ENCODE data around the gene SRC.

SRC gene

DNA sequence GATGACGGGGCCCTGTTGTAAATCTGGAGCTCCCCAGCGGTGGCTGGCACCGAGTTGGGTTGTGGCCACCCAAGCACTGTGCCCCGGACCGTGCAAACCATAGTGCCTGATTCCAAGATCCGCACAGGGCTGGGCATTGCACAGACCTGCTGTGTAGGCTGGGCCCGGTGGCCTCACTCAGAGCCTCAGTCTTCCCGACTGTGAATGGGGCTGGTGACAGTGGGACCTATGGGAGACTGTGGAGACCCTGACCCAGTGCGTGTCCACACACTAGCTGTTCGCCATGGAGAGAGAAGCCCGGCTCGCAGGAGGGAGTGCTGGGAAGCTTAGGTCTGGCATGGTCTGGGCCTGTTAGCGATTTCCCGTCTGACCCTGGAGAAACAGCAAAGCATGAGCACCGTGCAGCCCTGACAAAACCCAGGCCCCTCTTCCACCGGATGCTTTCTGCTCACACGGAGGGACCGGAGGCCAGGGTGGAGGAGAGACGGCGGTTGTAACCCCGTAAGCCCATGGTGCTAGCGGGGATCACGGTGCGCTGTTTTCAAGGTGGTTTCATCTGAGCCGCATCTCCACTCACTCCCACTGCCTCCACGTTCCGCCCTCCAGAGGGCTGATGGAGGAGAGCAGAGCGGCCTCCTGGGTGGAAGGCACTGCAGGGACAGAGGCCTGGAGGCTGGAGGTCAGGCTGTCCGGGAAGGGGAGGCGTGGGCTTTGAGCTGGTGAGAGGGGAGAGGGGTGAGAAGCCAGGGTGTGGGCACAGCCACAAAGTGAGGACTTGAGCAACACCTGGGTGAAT lies 52.2 kb downstream of the SRC start:
- no peak for DNase-seq

DNA sequence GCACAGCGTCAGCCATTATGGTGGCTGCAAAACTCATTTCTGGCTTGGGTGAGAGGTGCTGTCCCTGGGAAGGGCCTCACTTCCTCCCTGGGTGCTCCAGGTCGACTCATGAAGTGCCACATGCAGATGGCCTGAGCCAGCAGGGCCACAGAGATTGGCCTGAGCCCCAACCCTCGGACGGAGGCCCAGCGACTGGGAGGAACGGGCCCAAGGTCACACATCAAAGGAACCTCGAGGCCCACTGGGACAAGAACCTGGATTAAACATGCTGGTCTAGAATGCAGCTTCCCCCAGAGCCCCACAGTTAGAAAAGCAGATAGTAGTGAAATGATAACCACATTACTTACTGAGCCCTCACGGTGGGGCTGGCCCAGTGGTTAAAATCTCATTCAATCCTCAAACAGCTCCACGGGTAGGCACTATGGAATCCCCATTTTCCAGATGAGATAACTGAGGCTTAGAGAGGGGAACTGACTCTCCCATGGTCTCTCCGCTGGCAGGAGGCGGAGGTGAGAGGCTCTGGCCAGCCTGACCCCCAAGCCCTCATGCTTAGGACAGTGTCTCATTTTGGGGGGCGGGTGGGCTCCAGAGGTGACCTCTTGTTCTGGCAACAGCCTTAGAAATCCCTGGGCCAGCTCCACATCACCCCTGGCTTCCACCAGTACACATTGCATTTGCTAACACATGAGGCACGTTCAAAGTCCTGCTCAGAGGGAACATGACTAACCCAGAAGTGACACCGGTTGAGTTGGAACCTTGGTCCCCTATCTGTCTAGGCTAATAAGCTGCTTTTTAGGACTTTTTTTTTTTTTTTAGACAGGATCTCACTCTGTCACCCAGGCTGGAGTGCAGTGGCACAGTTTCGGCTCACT lies 53.0 kb downstream of the SRC start:
- no peak for DNase-seq

DNA sequence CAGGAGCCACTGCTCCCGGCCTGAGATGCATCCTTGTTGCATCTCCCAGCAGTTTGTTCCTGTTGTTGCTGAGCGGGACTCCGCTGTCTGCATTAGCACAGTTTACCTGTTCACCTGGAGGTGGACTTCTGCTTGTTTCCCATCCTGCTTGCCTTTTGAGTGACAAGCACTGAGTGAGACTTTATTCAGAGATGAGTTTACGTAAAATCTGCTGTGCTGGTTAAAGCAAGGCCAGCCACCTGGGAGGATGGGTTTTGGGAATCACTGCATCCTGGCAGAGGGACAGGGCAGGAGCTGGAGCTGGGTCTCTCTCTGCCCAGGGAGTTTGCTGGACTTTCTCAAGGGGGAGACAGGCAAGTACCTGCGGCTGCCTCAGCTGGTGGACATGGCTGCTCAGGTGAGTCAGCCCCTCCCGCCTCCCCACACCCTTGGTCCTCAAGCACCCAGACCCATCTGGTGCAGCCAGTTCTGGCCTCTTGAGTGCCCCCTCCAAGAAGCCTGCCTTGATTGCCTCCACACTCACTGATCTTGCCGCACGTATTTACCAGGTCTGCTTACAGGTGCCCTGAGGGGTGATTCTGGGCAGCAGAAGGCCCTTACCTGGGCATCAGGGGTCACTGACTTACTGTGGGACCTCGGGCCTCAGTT lies 55.5 kb downstream of the SRC start:
- no peak for DNase-seq

DNA sequence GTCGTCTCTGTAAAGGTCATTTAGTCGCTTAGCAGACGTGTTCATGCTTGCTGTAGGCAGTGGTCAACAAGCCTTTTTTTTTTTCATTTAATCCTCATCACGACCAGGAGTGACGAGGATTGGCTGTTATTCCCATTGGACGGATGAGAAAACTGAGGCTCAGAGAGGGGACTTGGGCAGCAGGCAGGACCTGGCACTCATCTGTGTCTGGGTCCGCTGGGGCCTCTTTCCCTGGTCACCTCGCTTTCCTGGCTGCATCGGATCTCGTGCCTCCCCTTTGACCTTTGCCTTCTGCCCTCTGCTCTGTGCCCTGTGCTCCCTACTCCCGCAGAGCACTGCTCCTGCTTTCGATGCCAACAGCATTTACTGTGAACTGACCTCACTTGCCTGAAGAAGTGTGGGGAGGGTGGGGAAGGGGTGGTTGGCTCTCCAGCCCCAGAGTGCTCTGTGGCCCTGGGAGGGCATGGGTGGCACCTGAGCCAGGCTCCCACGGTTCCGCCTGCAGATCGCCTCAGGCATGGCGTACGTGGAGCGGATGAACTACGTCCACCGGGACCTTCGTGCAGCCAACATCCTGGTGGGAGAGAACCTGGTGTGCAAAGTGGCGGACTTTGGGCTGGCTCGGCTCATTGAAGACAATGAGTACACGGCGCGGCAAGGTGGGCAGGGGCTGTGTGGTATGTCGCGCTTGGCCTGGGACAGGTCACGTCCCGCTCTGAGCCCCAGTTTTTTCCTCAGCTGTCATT lies 56.2 kb downstream of the SRC start:
- DNase-seq, result no peak

DNA sequence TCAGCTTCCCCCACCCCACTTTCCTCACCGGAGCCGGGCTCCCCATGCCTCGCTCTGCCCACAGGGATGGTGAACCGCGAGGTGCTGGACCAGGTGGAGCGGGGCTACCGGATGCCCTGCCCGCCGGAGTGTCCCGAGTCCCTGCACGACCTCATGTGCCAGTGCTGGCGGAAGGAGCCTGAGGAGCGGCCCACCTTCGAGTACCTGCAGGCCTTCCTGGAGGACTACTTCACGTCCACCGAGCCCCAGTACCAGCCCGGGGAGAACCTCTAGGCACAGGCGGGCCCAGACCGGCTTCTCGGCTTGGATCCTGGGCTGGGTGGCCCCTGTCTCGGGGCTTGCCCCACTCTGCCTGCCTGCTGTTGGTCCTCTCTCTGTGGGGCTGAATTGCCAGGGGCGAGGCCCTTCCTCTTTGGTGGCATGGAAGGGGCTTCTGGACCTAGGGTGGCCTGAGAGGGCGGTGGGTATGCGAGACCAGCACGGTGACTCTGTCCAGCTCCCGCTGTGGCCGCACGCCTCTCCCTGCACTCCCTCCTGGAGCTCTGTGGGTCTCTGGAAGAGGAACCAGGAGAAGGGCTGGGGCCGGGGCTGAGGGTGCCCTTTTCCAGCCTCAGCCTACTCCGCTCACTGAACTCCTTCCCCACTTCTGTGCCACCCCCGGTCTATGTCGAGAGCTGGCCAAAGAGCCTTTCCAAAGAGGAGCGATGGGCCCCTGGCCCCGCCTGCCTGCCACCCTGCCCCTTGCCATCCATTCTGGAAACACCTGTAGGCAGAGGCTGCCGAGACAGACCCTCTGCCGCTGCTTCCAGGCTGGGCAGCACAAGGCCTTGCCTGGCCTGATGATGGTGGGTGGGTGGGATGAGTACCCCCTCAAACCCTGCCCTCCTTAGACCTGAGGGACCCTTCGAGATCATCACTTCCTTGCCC lies 57.4 kb downstream of the SRC start:
- DNase-seq, result no peak

DNA sequence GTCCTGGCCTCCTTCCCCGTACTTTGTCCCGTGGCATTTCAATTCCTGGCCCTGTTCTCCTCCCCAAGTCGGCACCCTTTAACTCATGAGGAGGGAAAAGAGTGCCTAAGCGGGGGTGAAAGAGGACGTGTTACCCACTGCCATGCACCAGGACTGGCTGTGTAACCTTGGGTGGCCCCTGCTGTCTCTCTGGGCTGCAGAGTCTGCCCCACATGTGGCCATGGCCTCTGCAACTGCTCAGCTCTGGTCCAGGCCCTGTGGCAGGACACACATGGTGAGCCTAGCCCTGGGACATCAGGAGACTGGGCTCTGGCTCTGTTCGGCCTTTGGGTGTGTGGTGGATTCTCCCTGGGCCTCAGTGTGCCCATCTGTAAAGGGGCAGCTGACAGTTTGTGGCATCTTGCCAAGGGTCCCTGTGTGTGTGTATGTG lies 58.5 kb downstream of the SRC start:
- DNase-seq, result no peak

DNA sequence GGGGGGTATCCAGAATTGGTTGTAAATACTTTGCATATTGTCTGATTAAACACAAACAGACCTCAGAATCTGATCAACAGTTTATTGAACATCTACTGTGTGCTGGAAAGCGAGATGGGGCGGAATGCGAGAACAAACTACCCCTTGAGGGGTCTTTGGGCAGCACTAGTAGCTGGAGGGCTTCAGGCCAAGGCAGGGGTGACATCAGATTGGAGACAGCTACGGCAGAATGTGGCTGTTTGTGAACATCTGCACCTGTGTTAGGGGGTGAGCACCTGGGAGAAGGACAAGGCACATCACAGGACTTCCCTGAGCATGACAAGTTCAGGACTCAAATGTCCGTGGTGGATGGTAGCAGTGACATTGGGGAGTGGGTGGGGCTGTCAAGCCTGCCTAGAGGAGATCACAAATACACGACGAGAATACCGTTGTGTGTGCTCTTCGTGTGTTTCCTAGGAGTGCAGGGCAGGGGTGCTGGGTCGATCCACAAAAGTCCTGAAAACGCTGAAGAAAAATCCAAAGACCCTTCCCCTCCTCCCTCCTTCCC lies 59.5 kb downstream of the SRC start:
- DNase-seq, result no peak

DNA sequence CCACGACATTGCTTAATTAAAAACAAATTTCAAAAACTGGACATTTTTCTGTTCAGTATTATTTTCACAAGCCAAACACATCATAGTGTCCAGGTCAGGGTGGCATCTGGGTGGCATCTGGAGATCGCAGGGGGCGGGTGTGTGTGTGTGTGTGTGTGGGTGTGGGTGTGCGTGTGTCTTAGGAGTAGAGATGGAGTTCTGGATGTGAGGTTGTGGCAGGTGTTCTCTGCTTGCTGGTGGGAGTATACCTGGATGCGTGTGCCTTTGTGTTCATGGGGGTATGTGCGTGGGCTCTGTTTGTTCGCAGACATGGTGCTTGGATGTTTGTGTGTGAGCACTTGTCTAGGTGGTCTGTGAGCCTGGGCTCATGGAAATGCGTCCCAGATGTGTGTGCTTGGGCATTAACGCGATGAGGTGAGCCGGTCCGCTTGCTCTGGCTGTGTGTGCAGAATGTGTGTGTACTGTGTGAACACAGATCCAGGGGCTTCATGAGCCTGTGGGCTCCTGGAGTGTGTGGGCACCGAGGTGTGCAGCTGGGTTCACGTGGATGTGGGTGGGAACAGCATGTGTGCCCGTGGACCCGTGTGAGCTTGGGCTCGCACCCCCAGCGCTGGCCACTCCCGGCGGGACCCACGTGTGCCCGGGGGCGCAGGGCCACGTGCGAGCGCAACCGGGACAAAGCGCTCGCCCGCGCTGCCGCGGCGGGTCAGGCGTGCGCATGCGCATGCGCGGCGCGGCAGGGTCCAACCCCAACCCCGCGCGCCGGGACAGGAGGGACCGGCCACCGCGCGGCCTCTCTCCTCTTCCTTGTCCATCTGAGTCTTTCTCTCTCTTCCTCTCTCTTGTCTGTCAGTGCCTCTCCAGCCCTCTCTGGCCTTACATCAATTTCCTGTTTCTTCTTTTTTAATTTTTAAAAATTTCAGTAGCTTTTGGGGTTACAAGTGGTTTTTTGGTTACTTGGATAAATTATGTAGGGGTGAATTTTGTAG lies 60.4 kb downstream of the SRC start:
- peak in 1 of 2 donors; percentile 29 for DNase-seq

DNA sequence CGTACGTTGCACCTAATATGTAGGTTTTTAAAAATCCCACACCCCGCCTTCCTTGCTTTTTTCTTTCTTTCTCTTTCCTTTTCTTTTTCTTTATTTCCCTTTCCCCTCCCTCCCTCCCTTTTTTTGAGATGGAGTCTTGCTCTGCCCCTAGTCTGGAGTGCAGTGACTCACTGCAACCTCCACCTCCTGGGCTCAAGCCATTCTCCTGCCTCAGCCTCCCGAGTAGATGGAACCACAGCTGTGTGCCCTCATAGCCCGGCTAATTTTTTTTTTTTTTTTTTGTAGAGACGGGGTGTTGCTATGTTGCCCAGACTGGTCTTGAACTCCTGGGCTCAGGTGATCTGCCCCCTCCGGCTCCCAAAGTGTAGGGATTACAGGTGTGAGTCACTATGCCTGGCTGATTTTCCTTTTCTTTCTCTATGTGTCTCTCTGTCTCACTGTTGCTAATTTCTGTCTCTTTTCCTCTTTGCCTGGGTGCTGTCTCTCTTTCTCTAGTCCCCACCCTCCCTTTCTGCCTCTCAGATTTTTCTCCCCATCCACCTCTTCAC lies 61.2 kb downstream of the SRC start:
- no peak for DNase-seq

DNA sequence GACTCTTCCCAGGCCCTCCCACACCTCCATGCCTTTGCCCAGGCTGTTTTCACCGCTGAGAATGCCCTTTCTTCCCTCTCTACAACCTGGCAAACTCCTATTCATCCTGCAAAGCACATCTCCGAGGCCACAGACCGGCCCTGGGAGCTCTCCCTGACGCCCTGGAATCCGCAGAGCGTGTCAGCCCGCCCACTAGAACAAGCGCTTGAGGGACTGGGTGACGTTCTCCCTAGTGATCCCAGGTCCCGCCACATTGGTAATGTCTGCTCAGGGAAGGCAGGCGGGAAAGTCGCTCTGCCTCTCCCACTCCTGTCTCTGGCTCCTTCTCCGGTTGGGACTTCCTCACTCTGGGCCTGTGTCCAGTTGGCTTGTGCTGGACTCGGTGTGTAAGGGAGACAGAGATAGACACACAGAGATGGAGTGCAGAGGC lies 61.6 kb downstream of the SRC start:
- no peak for DNase-seq

DNA sequence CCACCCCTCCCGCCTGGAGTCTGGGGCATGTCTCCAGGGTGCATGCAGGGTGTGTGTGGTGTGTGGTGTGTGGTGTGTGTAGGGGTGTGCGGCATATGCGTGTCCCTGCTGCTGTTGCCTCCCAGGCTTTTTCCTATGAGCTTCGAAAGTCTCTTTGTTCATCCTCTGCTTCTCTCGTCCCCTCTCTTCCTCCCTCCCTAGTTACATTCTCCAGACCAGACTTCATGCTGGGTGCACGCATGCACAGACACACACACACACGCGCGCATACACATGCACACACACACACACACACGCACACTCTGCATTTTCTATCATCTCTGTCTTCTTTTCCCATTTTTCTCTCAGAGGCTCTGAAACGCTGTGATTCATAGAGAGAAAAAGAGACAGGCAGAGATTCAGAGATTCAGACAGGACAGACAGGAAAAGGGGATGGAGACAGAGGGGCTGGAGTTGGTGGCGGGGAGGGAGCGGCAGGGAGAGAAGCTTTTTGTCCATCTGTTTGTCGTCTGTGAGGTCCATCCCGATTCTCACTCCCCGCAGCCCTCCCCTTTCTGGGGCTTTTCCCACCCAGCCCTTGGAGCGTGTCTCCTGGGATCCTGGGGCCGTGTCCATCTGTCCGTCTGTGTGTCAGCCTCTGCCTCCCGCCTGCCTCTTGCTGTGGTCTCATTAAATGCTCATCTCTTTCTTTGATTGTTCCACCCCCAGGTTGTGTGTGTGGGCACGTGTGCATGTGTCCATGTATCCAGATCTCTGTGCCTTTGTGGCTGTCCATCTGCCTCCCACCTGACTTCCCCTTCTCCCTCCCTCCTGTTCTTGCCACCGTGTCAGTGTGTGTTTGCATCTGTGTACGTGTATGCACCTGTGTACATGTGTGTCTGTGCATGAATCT lies 62.6 kb downstream of the SRC start:
- DNase-seq, result no peak

DNA sequence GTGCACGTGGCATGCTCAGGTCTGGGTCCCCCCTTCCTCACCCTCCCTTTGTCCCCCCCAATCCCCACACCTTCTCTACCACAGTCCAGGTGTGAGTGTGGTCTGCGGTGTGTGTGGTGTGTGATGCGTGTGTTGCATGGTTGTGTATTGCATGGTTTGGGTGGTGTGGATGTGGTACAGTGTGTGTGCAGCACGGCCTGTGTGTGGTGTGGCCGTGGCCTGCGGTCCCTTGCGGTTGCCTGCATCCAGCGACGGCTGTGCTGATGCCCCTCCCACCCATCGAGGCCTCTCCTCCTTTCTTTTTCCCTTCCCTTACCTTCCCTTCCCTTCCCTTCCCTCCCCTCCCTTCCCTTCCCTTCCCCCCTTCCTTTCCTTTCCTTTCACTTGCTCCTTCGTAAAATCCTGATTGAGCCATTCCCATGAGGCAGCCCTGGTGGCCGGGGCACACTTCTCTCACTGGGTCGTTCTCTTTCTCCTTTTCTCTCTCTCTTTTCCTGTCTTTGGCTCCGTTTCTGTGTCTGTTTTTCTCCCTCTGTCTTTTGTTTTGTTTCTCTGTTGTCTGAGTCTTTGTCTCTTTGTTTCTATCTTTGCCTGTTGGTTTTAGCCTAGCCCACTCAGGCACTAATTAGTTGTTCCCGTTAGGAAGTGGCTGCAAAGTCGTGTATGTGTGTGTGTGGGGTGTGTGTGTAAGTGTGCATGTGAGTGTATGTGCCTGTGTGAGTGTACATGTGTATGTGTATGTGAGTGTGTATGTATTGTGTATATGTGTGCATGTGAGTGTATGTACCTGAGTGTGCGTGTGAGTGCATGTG lies 65.7 kb downstream of the SRC start:
- peak in 1 of 2 donors; percentile 18 for DNase-seq

DNA sequence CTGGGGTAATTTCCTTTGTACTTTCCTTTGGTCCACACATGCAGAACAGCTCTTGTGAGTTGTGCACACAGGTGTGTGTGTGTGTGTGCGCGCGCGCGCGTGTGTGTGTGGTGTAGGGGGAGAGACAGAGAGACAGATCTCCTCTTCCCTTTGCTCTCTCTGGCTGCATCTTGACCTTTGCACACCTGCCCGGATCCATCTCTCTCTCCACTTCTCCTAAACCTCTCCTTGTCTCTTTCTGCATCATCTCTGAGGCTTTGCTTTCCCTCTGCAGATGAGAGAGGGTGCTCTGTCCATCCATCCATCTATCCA lies 67.0 kb downstream of the SRC start:
- no peak for DNase-seq

DNA sequence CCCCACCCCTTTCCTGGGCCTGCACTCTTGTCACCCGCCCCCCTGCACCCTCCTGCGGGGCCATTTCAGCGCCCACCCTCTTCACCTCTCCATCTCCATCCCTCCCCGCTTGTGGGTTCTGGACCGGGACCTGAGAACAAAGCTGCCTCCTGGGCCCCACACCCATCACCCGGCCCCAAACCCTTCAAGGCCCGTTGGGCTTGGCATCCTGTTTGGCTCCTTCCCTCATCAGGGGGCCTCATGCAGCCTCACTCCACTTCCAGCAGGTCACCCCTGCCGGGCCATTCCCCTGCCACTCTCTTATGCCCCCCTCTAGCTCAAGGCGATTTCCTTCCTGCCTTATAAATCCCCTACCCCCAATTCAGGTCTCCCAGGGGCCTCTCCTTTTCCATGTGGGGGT lies 67.4 kb downstream of the SRC start:
- no peak for DNase-seq

DNA sequence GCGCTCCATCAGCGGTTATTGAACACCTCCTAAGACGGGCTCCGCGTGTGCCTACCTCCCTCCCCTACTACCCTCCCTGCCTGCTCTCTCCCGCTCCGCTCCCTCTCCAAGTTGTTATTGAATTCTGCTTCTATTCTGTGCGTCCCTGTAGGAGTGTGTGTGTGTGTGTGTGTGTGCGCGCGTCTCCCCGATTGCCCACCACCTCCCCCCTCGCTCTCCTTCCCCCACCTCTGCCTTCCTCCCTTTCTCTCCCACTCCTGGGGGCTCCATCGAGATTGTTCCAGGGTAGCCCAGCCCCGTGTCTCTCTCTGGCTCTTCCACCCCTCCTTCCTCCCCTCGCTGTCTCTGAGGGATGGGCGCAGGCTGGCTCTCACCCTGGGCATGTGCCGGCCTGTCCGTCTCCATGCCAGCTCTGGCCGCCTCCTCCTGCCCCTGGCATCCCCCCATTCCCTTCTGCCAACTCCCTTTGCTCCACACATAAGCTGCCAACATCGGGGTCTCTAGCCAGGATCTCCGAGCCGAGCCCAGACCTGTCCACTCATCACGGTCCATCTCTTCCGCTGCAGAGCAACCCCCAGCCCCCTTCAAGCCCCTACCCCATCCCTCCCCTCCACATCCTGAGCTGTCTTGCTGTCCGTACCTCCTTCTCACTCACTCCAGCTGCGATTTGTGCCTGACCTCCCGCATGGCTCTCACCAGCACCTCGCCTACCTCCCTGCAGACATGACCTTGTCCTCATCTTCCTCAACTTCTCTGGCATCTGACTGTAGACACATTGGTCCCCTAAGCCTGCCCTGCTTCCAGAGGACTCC lies 68.5 kb downstream of the SRC start:
- no peak for DNase-seq

DNA sequence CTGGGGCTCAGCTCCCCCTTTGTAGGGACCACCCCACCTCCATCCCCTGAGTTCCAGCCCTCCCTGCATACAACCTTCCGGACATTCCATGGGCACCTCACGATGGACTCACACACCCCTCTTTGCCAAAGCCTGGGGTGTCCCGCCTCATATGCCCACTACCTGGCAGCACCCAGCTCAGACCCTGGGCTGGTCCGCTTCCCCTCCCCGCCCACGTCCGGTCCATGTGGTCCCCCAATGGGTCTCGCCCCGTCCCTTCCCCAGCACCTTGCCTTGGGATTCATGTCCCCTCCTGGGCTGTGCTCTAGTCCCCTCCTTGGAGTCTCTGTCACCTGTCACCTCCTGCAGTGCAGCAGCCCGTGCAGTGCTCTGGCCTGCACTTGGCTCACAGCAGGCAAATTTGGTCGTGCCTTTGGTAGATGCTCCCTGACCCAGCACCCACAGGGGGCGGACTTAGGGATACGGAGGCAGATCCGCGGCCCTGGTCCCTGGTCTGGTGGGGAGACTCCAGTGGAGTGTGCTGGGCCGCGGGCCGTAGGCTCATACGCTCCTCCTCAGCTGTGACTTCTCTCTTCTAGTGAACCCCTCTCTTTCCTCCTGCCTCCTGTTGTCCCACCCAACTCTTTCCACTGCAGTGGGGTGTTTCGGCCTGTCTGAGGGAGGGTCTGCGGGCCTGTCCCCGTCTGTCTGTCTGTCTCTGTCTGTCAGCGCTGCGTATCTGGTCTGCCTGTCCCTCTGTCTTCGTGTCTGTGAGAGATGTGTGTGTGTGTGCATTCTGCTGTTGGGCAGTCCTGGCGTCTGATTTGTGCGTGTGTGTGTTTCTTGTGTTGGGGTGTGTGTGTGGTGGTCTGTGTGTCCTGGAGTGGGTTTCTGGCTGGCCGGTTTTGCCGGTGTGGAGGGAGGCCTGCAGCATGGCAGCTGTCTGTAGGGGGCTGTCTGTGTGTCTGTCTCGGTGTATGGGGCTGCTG lies 69.5 kb downstream of the SRC start:
- no peak for DNase-seq

Data from CD4-positive, alpha-beta T cell treated with Interleukin-1 beta for 1 hour (primary cell).